Cardiac fibroblast (primary cell): ENCODE data around the gene SHPK.

ENCODE experiments used
- DNase-seq, 2 donors: peaks; one replicate each; pipeline versions ENCODE4 v3.0.0 to v3.0.0-alpha.2; 2010; ENCODE audit warnings: low read depth in 2 of 2
- H3K4me3 ChIP-seq, 2 donors: replicated peaks in 1 of 2; 1 replicate in 1 of 2; 2 replicates in 1 of 2; pipeline ENCODE4 v1.5.1; 2011; ENCODE audit warnings: low read depth in 2 of 2, low read length in 2 of 2, mild to moderate bottlenecking in 2 of 2, moderate library complexity in 1 of 2
- CTCF ChIP-seq: IDR thresholded peaks from one replicate; pipeline ENCODE4 v1.5.1; 2011; ENCODE audit warnings: low read depth, mild to moderate bottlenecking, low read length, inconsistent platforms

Gene SHPK

GRCh38 chr17:3602499-3602898 lies 33.6 kb downstream of the SHPK start:
- H3K4me3 ChIP-seq: no peak overlapping the region
- TF ChIP-seq CTCF: no peak
- peak; percentile 31 to 40 for DNase-seq

- no peak for DNase-seq
- no peak overlapping the region for H3K4me3 ChIP-seq
- no peak for TF ChIP-seq CTCF
These were observed 35.4 kb downstream of the SHPK start for GRCh38 chr17:3600529-3601205.

- TF ChIP-seq CTCF: no peak
- no peak for DNase-seq
- H3K4me3 ChIP-seq: no peak overlapping the region
These were observed 38.0 kb downstream of the SHPK start for GRCh38 chr17:3598078-3598477.

GRCh38 chr17:3596804-3597464 lies 39.1 kb downstream of the SHPK start:
- H3K4me3 ChIP-seq: no peak overlapping the region
- no peak for TF ChIP-seq CTCF
- no peak for DNase-seq

- TF ChIP-seq CTCF: no peak
- DNase-seq: peak; percentile 4 to 5
- no peak overlapping the region for H3K4me3 ChIP-seq
These were observed 41.1 kb downstream of the SHPK start for GRCh38 chr17:3594976-3595375.

- no peak for TF ChIP-seq CTCF
- peak overlapping the region in 1 of 2 donors; percentile 8 for H3K4me3 ChIP-seq
- DNase-seq: peak; percentile 68 to 75
These were observed 41.8 kb downstream of the SHPK start for GRCh38 chr17:3594051-3594800.
